SU-DHL-6 (cell line): ENCODE measurements around the gene SPRED3.
"Not testable (repeated sequence)": the region's sequence is repeated elsewhere in the genome, so short reads cannot be mapped to it uniquely, and the experiment has no call there.

ENCODE experiments used
- H2AFZ ChIP-seq: fragments of 200-600 bp; sonication (generic); 2 replicates; pipeline ENCODE4 v1.6.1; 2014; ENCODE audit warnings: low read depth, mild to moderate bottlenecking, moderate library complexity, mixed read lengths, antibody characterized with exemption, low read length; ENCODE audit not compliant: severe bottlenecking
- H3F3A ChIP-seq: fragments of 200-600 bp; shearing (Covaris generic); 2 replicates; pipeline ENCODE4 v1.6.0; 2016; ENCODE audit warnings: antibody characterized with exemption, mild to moderate bottlenecking; ENCODE audit not compliant: insufficient read depth
- H3K27ac ChIP-seq: fragments of 200-600 bp; sonication (generic); 2 replicates; pipeline ENCODE4 v1.5.1; 2016; ENCODE audit warnings: low read depth, mild to moderate bottlenecking, low read length, moderate library complexity, mixed read lengths
- H3K27me3 ChIP-seq: fragments of 200-600 bp; sonication (generic), shearing (Covaris generic); 2 replicates; pipeline ENCODE4 v1.6.0; 2014; ENCODE audit warnings: mild to moderate bottlenecking, low read length
- H3K36me3 ChIP-seq: fragments of 200-600 bp; sonication (generic); 2 replicates; pipeline ENCODE4 v1.6.1; 2014; ENCODE audit warnings: mild to moderate bottlenecking, low read length, mixed read lengths
- H3K4me2 ChIP-seq: fragments of 300-600, 200-600 bp; shearing (Covaris generic), sonication (generic); 2 replicates; pipeline ENCODE4 v1.6.0; 2014; ENCODE audit warnings: low read length, low read depth, mild to moderate bottlenecking; ENCODE audit not compliant: poor library complexity, severe bottlenecking
- H3K4me3 ChIP-seq: fragments of 200-600 bp; sonication (generic); 2 replicates; pipeline ENCODE4 v1.5.1; 2014; ENCODE audit warnings: antibody characterized with exemption, low read length, mild to moderate bottlenecking, mixed read lengths; ENCODE audit not compliant: insufficient read depth, poor library complexity, severe bottlenecking
- H3K79me2 ChIP-seq: fragments of 200-600 bp; sonication (generic); 2 replicates; pipeline ENCODE4 v1.6.1; 2014; ENCODE audit warnings: mild to moderate bottlenecking, low read length, moderate library complexity; ENCODE audit not compliant: insufficient read depth
- H3K9ac ChIP-seq: fragments of 200-600 bp; sonication (generic); 2 replicates; pipeline ENCODE4 v1.7.0; 2014; ENCODE audit warnings: mild to moderate bottlenecking, low read length
- H3K9me2 ChIP-seq: fragments of 200-600 bp; sonication (generic); replicated peaks from 2 replicates; pipeline ENCODE4 v1.6.1; 2014; ENCODE audit warnings: low read length; ENCODE audit not compliant: insufficient read depth
- H3K9me3 ChIP-seq: fragments of 200-600 bp; sonication (generic); 2 replicates; pipeline ENCODE4 v1.6.1; 2014; ENCODE audit warnings: low read length, mixed read lengths; ENCODE audit not compliant: insufficient read depth
- H4K20me1 ChIP-seq: fragments of 200-600 bp; sonication (generic); 2 replicates; pipeline ENCODE4 v1.6.1; 2014; ENCODE audit warnings: low read depth, mild to moderate bottlenecking, antibody characterized with exemption, low read length, moderate library complexity, mixed read lengths
- CTCF ChIP-seq: fragments of 200-600 bp; sonication (generic); IDR thresholded peaks from one replicate; pipeline ENCODE4 v1.5.1; 2017; ENCODE audit warnings: antibody characterized with exemption, mild to moderate bottlenecking, low read length, moderate library complexity; ENCODE audit not compliant: insufficient read depth, poor library complexity, severe bottlenecking
- EZH2phosphoT487 ChIP-seq: fragments of 200-600 bp; sonication (generic), shearing (Covaris generic); conservative IDR thresholded peaks from 2 replicates; pipeline ENCODE4 v1.6.1; 2018; ENCODE audit warnings: mild to moderate bottlenecking, antibody characterized with exemption, low read length, moderate library complexity, mixed read lengths

Gene SPRED3

GRCh38 chr19:38388349-38389100, at the start of gene SPRED3:
Gene SPRED3, plus strand, starts transcription at chr19:38388697. Its CDS starts 1,606 bp downstream, at chr19:38390303.
- H3K79me2 ChIP-seq: no peaks in the 10 kb centered on the region
- no peaks in the 10 kb centered on the region for H3K27me3 ChIP-seq
- H4K20me1 ChIP-seq: no peaks in the 10 kb centered on the region
- no peak within 1 kb of the TSS for H2AFZ ChIP-seq
- peak within 1 kb of the TSS; percentile 11; the same call in 1 of the 2 replicates for H3K9ac ChIP-seq
- no peaks in the 10 kb centered on the region for H3K9me3 ChIP-seq
- peak within 1 kb of the TSS; percentile 59 for H3K4me2 ChIP-seq
- H3F3A ChIP-seq: no peaks in the 10 kb centered on the region
- peak within 1 kb of the TSS; percentile 43 for H3K4me3 ChIP-seq
- H3K36me3 ChIP-seq: no peaks in the 10 kb centered on the region
- TF ChIP-seq CTCF (no peak), EZH2phosphoT487 (no peak)
- H3K9me2 ChIP-seq: no peaks in the 10 kb centered on the region
- H3K27ac ChIP-seq: no peak within 1 kb of the TSS

- not testable (repeated sequence) for H3K27me3 ChIP-seq, H3K9ac ChIP-seq, H3K9me3 ChIP-seq, H3K4me2 ChIP-seq, H3K27ac ChIP-seq, H3K9me2 ChIP-seq, H2AFZ ChIP-seq, H4K20me1 ChIP-seq, H3K4me3 ChIP-seq, H3K36me3 ChIP-seq, H3K79me2 ChIP-seq, H3F3A ChIP-seq
Measured at GRCh38 chr19:38339011-38339410, 49.5 kb upstream of the SPRED3 start.

- H3F3A ChIP-seq: peaks cover 3% of the 10 kb centered on the region; the same call in 1 of the 2 replicates
- no peaks in the 10 kb centered on the region for H3K9me2 ChIP-seq
- no peaks in the 10 kb centered on the region for H3K27me3 ChIP-seq
- H3K4me2 ChIP-seq: no peak overlapping the region
- H3K4me3 ChIP-seq: no peak overlapping the region
- H3K27ac ChIP-seq: no peak overlapping the region
- H3K79me2 ChIP-seq: no peaks in the 10 kb centered on the region
- TF ChIP-seq CTCF (no peak), EZH2phosphoT487 (no peak)
- no peak overlapping the region for H2AFZ ChIP-seq
- no peaks in the 10 kb centered on the region for H3K9me3 ChIP-seq
- H3K36me3 ChIP-seq: no peaks in the 10 kb centered on the region
- no peak overlapping the region for H3K9ac ChIP-seq
- H4K20me1 ChIP-seq: no peaks in the 10 kb centered on the region
Measured at GRCh38 chr19:38340927-38341326, 47.6 kb upstream of the SPRED3 start.

GRCh38 chr19:38346837-38347236, 41.7 kb upstream of the SPRED3 start:
- Histone ChIP-seq H3K27ac (no peak overlapping the region), H2AFZ (no peak overlapping the region), H3F3A (no peaks in the 10 kb centered on the region), H3K79me2 (no peaks in the 10 kb centered on the region), H3K4me2 (no peak overlapping the region), H3K9me3 (no peaks in the 10 kb centered on the region), H3K9ac (no peak overlapping the region), H4K20me1 (no peaks in the 10 kb centered on the region), H3K27me3 (no peaks in the 10 kb centered on the region), H3K36me3 (no peaks in the 10 kb centered on the region), H3K9me2 (no peaks in the 10 kb centered on the region), H3K4me3 (no peak overlapping the region)
- TF ChIP-seq CTCF (no peak), EZH2phosphoT487 (no peak)
